ENCODE measurements around the gene FRMD7.
"Not testable (repeated sequence)": the region's sequence is repeated elsewhere in the genome, so short reads cannot be mapped to it uniquely, and the experiment has no call there.

The FRMD7 gene, protein sequence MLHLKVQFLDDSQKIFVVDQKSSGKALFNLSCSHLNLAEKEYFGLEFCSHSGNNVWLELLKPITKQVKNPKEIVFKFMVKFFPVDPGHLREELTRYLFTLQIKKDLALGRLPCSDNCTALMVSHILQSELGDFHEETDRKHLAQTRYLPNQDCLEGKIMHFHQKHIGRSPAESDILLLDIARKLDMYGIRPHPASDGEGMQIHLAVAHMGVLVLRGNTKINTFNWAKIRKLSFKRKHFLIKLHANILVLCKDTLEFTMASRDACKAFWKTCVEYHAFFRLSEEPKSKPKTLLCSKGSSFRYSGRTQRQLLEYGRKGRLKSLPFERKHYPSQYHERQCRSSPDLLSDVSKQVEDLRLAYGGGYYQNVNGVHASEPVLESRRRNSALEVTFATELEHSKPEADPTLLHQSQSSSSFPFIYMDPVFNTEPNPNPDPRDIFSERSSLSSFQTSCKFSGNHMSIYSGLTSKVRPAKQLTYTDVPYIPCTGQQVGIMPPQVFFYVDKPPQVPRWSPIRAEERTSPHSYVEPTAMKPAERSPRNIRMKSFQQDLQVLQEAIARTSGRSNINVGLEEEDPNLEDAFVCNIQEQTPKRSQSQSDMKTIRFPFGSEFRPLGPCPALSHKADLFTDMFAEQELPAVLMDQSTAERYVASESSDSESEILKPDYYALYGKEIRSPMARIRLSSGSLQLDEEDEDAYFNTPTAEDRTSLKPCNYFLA

DNA sequence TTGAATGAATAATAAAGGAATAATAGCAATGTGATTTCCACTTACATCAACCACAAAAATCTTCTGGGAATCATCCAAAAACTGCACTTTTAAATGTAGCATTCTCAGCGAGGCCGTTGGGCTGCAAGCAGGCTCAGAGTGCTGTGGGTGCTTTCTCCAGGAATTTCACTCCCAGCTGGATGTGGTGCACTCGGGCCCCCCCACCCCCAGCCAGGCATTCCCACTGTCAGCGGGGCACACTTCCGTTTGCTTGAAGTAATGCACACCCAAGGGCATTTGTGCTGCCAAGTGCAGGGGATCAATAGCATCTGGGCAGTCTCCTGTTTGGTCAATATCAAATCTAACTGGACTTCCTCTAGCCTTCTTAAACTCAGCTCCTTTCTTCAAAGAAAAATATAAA, at the start of gene FRMD7:
FRMD7 (minus strand) TSS at position 278 of the 400 bp plus-strand sequence; CDS start at position 102, 176 bp downstream.
- no peak for DNase-seq (ENCODE audit: low spot score)

DNA sequence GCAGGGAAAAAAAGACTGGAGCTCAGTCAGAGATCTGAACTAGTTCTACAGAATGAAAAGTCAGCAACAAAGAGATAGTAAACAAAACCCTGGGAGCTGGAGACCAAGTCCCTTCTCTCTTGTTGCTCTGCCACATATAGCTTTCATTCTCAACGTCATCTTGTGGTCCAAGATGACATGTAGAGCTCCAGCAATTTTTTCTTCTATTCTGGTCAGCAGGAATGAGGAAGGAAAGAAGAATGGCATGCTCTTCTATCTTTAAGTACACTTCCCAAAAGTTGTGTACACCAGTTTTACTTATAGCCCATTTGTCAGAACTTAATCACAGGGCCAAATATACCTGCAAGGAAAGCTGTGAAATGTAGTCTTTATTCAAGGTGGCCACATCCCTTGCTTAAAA, 45.8 kb upstream of the FRMD7 start:
- DNase-seq (ENCODE audit: low spot score): no peak

DNA sequence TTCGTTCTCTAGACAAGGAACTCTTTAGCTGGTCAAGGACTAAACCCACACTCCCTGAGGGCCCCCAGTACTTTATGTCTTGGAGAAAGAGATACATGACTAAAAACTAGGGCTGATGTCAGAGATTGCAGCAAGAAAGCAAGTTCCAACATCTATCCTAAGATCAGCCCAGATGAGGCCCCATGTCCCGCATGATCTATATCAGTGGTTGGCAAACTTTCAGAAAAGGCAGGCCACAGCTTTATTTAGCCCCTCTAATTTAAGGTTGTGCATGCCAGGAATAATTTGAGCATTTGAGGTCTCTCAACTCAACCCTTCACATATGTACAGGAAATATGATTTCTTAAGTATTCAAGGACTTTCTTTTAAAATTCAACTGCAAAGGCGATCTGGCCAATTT, 44.1 kb upstream of the FRMD7 start:
- DNase-seq (ENCODE audit: low spot score): no peak

DNA sequence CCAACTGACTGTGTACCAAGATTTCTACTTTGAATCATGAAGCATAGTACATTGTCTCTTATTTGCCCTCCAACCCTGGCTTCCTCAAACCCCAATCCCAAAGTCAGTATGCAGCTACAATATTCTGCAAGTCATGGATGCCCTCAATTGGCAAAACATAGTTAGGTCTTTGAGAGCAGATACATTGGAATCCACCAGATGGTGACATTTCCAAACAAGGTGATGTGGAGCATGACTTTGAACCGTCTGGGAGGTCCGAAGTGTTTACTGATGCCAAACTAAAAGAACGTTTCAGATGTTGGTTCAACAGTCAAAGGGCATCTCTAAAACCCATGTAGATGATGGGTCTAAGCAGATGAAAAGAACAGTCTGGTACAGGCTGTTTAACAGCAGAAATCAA, 43.7 kb upstream of the FRMD7 start:
- no peak for DNase-seq (ENCODE audit: low spot score)

DNA sequence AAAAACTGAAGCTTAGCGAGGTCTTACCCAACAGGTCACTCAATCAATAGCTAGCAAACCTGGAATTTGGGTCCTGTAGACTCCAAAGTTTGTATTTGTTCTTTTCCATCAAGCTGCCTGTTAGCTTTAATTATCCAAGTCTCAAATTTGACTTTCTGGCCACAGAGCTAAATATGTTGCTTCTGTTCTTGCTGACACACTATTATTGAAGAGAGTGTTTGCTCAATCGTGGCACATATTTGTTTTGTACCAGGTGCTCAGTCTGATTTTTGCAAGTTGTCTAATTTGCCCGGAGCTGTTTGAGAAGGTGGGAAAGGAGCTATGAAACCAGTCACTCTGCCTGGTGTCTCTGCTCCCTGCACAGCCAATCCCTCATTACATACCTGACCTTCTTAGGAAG, 41.7 kb upstream of the FRMD7 start:
- DNase-seq (ENCODE audit: low spot score): no peak

DNA sequence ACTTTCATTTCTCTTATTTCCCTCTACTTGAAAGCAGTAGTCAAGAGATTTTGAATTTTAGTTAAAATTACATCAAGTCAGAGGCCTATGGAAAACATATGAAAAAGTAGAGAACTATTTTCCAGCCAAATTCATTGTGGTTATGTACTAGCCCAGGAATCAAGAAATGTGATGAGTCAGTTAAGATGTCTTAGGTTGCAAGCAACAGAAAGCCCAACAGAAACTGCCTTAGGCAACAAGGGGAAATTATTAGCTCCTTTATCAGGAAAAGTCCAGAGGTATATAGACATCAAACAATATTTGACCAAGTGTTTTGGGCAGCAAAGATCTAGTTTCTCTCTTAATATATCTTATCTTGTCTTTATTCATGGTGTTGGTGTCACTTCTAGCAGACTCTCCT, 37.8 kb upstream of the FRMD7 start:
- no peak for DNase-seq (ENCODE audit: low spot score)

DNA sequence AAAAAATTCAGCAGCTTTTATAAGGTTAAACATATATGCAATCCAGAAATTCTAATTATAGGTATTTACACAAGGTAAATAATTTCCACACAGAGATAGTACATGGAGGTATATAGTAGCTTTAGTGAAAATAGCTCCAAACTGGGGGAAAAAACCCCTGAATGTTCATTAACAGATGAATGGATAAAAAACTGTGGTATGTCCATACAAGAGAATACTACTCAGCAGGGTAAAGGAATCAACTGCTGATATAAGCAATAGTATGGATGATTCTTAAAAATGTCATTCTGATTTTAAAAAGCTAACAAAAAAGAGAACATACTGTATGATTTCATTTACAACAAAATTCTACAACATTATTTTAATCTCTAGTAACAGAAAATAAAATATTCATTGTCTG, 37.2 kb upstream of the FRMD7 start:
- no peak for DNase-seq (ENCODE audit: low spot score)

DNA sequence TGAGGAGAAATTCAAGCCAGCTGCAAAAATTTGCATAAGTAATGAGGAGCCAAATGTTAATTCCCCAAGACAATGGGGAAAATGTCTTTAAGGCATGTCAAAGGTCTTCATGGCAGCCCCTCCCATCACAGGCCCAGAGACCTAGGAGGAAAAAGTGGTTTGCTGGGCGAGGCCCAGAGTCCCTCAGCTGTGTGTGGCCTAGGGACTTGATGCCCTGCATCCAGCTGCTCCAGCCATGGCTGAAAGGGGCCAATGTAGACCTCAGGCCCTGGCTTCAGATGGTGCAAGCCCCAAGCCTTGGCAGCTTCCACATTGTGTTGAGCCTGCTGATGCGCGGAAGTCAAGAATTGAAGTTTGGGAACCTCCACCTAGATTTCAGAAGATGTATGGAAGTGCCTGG, 35.3 kb upstream of the FRMD7 start:
- DNase-seq (ENCODE audit: low spot score): not testable (repeated sequence)

DNA sequence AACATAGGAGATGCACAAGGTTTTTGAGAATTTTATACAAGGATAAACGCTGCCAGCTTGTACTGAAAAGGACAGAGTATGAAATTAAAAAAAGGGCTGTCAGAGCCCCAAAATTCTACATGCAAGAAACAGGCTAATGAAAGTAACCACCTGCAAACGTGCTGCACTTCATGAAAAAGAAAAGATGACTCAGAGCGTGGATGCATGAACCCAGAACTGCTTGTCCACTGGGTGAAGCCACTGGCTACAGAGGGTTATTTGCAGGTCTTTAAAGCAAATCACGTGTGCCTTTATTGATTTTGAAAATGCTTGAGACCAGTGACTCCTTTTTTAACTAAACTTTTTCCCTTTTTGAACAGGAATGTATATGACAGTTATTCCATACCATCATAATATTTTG, 25.3 kb upstream of the FRMD7 start:
- DNase-seq (ENCODE audit: low spot score): no peak

DNA sequence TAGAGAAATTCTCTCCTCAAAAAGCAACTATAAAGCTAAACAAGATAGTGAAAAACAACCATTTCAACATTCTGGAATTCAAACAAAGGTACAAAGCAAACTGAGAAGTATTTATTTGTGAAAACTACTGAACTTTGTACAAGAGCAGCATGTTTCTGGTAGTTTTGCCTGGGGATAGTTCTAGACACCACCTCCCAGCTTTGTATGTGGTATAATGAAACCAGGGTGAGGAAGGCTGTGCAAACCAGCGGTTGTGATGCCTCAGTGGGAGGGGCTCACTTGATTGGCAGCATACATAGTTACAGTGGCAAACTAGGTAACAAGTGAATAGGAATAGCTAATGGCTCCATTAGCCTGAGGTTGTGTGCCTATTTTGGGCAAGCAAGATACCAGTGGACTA, 18.6 kb upstream of the FRMD7 start:
- DNase-seq (ENCODE audit: low spot score): no peak

DNA sequence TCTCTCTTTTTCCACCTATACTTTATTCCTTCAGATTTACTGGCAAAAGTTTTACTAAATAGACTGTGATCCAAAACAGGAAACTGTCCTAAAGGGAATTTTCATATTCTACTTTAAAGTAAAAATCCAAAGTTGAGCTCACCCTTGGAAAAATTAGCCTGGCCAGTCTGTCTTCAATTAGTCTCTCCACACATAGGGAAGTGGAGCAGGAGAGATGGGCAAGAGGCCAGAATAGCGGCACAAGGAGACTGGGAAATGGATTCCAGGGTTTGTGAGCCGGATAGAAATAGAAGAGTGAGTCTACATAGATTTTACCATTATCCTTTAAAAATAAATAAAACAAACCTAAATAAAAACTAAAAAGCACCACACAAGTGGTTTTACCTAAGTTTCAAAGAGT, 16.2 kb upstream of the FRMD7 start:
- DNase-seq (ENCODE audit: low spot score): no peak

DNA sequence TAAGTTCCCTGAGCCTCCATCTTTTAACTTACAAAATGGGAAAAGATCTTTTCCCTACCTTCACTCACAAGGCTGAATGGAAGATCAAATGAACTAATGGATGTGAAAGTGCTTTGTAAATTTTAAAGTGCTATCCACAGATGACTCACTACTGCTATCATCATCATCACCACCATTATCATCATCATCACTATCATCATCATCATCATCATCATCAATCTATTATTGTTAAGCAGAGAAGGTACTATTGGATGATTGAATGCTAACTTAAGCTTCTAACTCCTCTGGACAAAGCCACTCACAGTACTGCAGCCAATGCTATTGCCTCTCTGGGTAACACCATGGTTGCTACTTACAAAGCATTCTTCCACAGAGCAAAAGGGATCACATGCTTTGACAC, 1.9 kb downstream of the FRMD7 start:
- DNase-seq (ENCODE audit: low spot score): no peak

DNA sequence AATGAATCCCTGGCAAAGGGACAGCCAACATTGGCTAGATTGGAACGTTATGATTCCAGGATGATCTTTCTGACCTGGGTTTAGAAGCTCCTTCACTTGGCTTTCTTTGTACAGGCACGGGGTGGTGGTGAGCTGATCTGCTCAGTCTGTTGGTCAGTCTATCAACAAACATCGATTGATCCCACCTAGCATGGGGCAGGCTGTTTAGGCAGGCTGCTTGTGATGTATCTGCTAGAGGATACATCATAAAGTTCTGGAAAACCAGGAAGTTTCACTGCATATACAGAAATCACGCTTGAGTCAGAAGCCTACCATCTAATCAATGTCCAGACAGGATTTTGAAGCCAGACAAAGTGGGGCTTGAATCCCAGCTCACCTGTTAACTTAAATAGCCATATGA, 6.9 kb downstream of the FRMD7 start:
- DNase-seq (ENCODE audit: low spot score): no peak

DNA sequence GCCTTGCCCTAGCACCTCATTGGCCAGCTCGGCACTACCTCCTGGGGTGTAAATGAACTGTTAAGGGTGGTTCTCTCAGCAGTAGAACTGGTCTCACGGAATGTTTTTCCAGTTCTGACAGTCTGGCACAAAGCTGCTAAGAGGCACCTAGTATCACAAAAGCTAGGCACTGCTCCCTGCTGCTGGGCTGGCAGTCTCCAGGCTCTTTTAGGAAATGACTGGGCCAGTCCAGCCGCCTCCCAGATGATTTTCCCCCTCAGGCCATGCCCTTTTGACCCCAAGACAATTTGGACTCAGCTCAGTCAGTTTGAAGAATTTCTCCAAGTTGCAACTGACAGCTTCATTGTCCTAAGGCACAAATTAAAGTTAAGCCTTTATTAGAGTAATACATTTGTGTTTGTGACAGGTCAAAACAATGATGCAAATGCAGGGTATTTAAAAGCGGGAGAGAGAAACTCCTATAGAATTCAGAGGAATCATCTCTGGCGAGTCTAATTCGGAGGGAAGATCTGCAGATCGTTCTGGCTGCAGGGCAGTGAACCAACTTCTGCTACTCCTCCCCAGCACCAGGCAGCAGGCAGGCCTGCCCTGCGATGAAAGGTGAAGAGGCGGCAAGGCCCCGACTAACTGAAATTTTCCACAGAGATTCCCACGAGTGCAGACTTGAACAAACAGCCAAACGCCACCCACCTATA, 7.9 kb downstream of the FRMD7 start:
- DNase-seq (ENCODE audit: low spot score): no peak

DNA sequence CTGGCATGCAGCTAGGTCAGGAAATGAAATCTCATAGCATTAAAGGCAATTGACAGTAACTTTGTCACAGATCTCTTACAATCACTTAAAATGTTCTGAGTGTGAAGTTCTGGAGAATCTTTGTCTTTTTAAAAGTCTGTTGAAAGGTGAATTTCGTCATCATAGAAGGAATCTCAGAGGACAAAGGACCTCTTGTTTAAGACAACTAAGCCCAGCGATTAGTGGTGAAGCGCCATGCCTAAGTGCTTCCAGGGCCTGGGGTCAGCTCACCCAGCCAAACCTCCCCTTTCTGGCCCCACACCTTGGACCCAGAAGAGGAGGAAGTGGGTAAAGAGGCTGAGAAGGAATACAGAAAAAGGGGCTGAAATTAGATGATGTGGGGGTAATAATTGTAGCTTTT, 8.5 kb downstream of the FRMD7 start:
- DNase-seq (ENCODE audit: low spot score): no peak

DNA sequence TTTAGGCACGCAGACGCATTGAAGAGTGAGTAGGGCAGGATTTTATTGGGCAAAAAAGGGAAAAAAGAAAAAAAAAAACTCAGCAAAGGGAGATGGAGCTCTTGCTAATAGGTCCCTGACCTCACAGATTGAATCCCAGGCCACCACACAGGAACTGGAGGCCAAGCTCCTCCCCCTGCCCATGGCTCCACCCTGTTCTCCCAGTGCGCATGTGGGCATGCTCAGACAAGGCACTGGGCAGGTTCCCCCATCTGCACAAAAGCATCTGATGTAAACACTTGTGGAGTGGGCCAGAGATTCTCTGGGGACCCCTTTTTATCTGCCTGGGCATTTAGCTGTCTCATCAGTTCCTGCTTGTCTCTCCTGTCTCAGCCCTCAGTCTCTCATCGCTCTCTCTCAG, 9.5 kb downstream of the FRMD7 start:
- no peak for DNase-seq (ENCODE audit: low spot score)

DNA sequence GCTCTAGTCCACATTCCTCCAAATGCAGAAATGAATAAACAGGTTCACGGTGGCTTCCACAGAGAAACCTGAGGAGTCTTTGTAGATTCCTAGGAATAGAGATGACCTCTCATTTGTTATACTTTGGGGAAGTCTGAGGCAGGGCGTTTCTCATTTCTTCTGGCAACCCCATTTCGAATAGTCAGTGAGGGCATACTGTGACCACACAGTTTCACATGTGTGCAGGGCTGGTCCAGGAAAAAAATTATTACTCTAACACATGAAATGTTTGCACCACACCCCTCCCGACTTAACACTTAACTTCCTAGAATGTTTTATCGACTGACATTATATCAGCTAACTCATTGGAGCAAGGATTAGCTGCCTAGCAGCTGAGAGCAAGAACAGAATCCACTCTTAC, 12.0 kb downstream of the FRMD7 start:
- DNase-seq (ENCODE audit: low spot score): no peak

DNA sequence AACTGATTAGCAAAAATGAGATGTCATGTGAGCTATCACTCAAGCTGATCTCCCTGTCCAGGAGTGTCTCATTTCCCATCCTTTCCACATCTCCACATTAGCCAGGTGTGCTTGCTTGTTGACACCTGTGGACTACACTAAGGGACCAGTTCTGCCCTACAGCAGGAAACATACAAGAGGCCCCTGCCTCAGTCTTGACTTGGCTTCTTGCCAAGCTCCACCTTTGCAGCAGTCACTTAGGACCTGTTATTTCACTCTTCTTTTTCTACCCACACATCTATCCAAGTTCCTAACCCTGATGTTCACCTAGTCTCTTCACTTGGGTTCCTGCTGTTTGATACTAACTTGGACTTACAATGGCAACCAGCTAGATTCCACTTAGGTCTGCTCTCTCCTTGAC, 13.2 kb downstream of the FRMD7 start:
- DNase-seq (ENCODE audit: low spot score): no peak

DNA sequence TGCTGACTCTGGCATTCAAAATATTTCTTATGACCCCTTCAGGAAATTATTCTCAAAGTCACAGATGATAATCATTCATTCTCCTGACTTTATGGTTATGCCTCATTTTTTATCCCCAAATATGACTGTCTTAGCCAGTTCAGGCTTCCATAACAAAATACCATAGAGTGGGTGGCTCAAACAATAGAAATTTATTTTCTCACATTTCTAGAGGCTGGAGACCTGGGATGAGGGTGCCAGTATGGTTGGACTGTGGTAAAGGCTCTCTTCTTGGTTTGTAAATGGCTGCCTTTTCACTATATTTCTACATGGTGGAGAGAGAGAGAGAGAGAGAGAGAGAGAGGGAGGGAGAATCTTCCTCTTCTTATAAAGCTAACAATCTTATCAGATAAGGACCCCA, 20.5 kb downstream of the FRMD7 start:
- DNase-seq (ENCODE audit: low spot score): no peak

DNA sequence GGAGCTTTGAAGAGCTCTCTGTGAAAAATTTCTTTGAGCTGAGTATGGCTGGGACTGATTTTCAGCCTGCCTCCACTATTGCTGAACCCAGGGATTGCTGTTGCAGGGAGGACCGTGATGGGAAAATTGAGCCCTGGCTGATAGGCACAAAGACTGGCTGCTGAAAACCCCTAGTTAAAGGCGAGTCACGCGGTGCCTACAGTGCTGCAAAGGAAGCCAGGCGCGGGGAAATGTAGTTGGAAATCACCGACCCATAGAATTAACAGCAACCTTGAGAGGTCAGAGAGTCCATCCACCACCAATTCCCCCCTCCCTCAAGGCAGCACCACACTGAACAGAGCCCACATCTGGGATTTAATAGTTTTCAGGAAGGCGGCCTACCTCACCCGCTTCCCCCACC, 26.0 kb downstream of the FRMD7 start:
- no peak for DNase-seq (ENCODE audit: low spot score)

DNA sequence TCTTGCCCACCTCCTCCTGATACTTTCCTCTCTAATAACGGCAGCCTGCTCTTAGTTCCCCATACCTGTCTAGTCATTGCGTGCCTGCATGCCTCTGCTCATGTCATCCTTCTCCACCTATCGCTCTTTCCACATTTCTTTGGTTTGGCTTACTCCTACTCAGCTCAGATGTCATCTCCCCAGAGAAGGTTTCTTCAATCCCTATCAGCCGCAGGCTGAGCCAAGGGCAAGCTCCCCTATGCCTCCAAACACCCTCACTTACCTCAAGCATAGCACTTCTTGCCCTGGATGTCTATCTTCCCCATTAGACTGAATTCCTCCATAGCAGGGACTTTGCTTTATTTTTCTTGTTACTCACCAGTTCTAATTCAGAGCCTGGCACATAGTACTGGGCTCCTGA, 26.6 kb downstream of the FRMD7 start:
- DNase-seq (ENCODE audit: low spot score): no peak

DNA sequence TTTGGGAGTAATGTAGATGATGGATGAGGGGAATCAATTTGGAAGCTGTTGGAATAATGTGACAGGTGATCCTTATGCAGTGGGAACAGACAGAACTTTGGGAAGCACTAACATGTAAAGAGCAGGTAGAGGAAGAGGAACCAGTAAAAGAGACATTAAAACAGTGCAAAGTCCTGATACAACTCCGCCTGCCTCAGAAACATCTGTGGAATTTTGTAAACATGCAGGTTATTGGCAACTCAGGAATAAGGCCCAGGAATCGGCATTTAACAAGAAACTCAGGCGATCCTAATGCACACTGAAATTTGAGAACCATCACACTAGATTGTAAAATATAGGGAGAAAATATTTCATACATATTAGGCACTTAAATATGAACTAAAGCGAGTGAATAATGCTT, 29.1 kb downstream of the FRMD7 start:
- DNase-seq (ENCODE audit: low spot score): not testable (repeated sequence)

DNA sequence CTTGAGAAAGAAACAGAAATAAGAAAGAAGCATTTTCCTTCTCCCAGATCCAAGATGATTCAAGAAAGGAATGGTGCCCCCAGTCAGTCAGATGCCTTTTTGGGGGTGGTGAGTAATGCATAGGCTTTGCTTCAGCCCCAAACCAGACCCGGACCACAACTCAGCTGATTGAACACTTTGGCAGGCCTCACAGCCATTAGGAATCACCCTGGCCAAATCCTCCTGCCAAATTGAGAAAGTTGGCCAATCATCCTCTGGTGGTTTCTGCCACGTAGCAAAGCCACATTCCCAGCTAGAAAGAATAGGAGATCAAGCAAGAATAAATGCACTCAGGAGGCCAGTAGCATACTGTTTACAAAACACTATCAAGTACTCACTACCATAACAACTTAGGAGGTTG, 33.7 kb downstream of the FRMD7 start:
- no peak for DNase-seq (ENCODE audit: low spot score)
